Kidney (tissue), 14 donors: ENCODE results near the gene LRWD1. TPM values are rescaled to one million over a fixed set of nuclear protein-coding genes. Genes with fewer than 3 reads are reported as not detected.

Experiments used
- DNase-seq, 5 donors: peaks; one replicate each; pipeline ENCODE4 v3.0.0-alpha.2; 2013 to 2020
- FAIRE-seq: peaks from 2 replicates; lab custom pipeline; 2012; peaks lifted over from hg19 to GRCh38; lab: Jason Lieb, UNC
- H3K27ac ChIP-seq, 2 donors: one replicate each; pipeline ENCODE4 v1.7.0; 2013; ENCODE audit warnings: low read depth in 2 of 2, low read length in 2 of 2, inconsistent platforms in 1 of 2
- H3K27me3 ChIP-seq: one replicate; pipeline ENCODE4 v1.7.1; 2013; ENCODE audit warnings: low read length, inconsistent platforms; ENCODE audit not compliant: control insufficient read depth, insufficient read depth
- H3K36me3 ChIP-seq, 3 donors: one replicate each; pipeline versions ENCODE4 v1.7.0 to v1.7.1; 2013; ENCODE audit warnings: low read length in 3 of 3, control low read depth in 1 of 3, inconsistent platforms in 1 of 3; ENCODE audit not compliant: insufficient read depth in 3 of 3, control insufficient read depth in 2 of 3
- H3K4me1 ChIP-seq, 3 donors: one replicate each; pipeline versions ENCODE4 v1.7.0 to v1.7.1; 2013; ENCODE audit warnings: low read length in 3 of 3, inconsistent platforms in 1 of 3, low read depth in 1 of 3; ENCODE audit not compliant: control insufficient read depth in 2 of 3, insufficient read depth in 2 of 3
- H3K4me3 ChIP-seq, 3 donors: one replicate each; pipeline versions ENCODE4 v1.7.0 to v1.8.1; 2013; ENCODE audit warnings: low read length in 3 of 3, control low read depth in 1 of 3, inconsistent platforms in 1 of 3
- H3K9ac ChIP-seq, 3 donors: one replicate each; pipeline versions ENCODE4 v1.7.0 to v1.7.1; 2013; ENCODE audit warnings: low read length in 3 of 3, control low read depth in 1 of 3, inconsistent platforms in 1 of 3
- H3K9me3 ChIP-seq, 3 donors: one replicate each; pipeline versions ENCODE4 v1.7.0 to v1.7.1; 2013; ENCODE audit warnings: low read length in 3 of 3, control low read depth in 1 of 3, inconsistent platforms in 1 of 3; ENCODE audit not compliant: control insufficient read depth in 2 of 3, insufficient read depth in 1 of 3
- CTCF ChIP-seq: IDR thresholded peaks from 3 replicates; pipeline ENCODE4 v1.5.1; 2012; ENCODE audit warnings: mild to moderate bottlenecking, moderate library complexity, borderline replicate concordance; ENCODE audit not compliant: insufficient read depth; ENCODE audit errors: extremely low read depth
- intact Hi-C: fragments of 100-400 bp; cut with DNase I; formaldehyde crosslinking; loops from one replicate; pipeline ENCODE4 v1.11.1; 2022
- polyA plus RNA-seq: library from polyadenylated mRNA; stranded (reverse); fragments of 350-450 nt; fragmentation: Illumina TruSeq; extraction: RNeasy Lipid Tissue Mini Kit (QIAGEN cat#74804); gene quantifications from one replicate; pipeline ENCODE4 v1.2.3, GENCODE V29; 2014; ENCODE audit warnings: low read depth, low replicate concordance; ENCODE audit not compliant: insufficient read depth
- total RNA-seq: library from RNA; stranded (reverse); fragmentation: NEBNext Ultra II Directional; extraction: Animal tissue kit (Norgen Biotek cat#: 25700); gene quantifications from one replicate; pipeline ENCODE4 v1.2.1, GENCODE V29; 2021
- donor health status: control.
- donor health status: control.
- donor health status: control.
- donor health status: control.
- donor health status: control.
- donor health status: DM: yes; HTN: yes; CAD: no.
- donor health status: Normal renal cell carcinoma (clear cell type).

The LRWD1 gene
- total and polyA plus RNA-seq, 2 donors from 2014 or later = 14.0 to 14.1 TPM

- FAIRE-seq (no peak), DNase-seq (peak in 2 of 5 donors; percentile 53 to 63)
- Histone ChIP-seq H3K4me3 (no peak overlapping the region), H3K27ac (no peak overlapping the region), H3K36me3 (peaks cover 0 to 8% (median 0%) of the 10 kb centered on the region in 3 donors), H3K9me3 (no peaks in the 10 kb centered on the region), H3K4me1 (peaks cover 0 to 8% (median 6%) of the 10 kb centered on the region in 3 donors), H3K9ac (no peak overlapping the region), H3K27me3 (no peaks in the 10 kb centered on the region)
- TF ChIP-seq CTCF = no peak
- intact Hi-C loops = no loop called here
These were observed 4.7 kb downstream of the LRWD1 start for GRCh38 chr7:102469351-102469971.

- intact Hi-C loops = no loop called here
- no peak overlapping the region for H3K4me3 ChIP-seq
- H3K36me3 ChIP-seq = peaks cover 0 to 8% (median 0%) of the 10 kb centered on the region in 3 donors
- H3K27ac ChIP-seq = no peak overlapping the region
- no peak overlapping the region for H3K9ac ChIP-seq
- no peaks in the 10 kb centered on the region for H3K27me3 ChIP-seq
- peak; percentile 10 for TF ChIP-seq CTCF
- H3K4me1 ChIP-seq = peaks cover 0 to 8% (median 6%) of the 10 kb centered on the region in 3 donors
- no peaks in the 10 kb centered on the region for H3K9me3 ChIP-seq
- FAIRE-seq (no peak), DNase-seq (peak in 1 of 5 donors; percentile 76)
These were observed 5.4 kb downstream of the LRWD1 start for GRCh38 chr7:102469972-102470825.

- TF ChIP-seq CTCF = no peak
- Histone ChIP-seq H3K9me3 (no peaks in the 10 kb centered on the region), H3K27me3 (no peaks in the 10 kb centered on the region), H3K4me3 (no peak overlapping the region), H3K27ac (no peak overlapping the region), H3K9ac (no peak overlapping the region), H3K36me3 (peaks cover 0 to 8% (median 0%) of the 10 kb centered on the region in 3 donors), H3K4me1 (peaks cover 0 to 3% (median 0%) of the 10 kb centered on the region in 3 donors)
- FAIRE-seq = no peak
- peak in 1 of 5 donors; percentile 72 for DNase-seq
- intact Hi-C loops = no loop called here
These were observed 7.0 kb downstream of the LRWD1 start for GRCh38 chr7:102471791-102472125.
